Vein endothelial cell (primary cell): ENCODE results near the gene ZP2. TPM values are rescaled to one million over a fixed set of nuclear protein-coding genes. Genes with fewer than 3 reads are reported as not detected.

ENCODE experiments used
- total RNA-seq: library from RNA; depleted of rRNA; stranded (reverse); fragments of >200 nt; gene quantifications from 2 replicates; pipeline ENCODE4 v1.2.3, GENCODE V29; 2012

ZP2 gene
- not detected in 2 replicates for total RNA-seq

GRCh38 chr16:21211486-21211885 is at the start of gene ZP2:
Gene ZP2 (minus strand): TSS chr16:21211574. CDS start chr16:21211547, 27 bp downstream.

DNA sequence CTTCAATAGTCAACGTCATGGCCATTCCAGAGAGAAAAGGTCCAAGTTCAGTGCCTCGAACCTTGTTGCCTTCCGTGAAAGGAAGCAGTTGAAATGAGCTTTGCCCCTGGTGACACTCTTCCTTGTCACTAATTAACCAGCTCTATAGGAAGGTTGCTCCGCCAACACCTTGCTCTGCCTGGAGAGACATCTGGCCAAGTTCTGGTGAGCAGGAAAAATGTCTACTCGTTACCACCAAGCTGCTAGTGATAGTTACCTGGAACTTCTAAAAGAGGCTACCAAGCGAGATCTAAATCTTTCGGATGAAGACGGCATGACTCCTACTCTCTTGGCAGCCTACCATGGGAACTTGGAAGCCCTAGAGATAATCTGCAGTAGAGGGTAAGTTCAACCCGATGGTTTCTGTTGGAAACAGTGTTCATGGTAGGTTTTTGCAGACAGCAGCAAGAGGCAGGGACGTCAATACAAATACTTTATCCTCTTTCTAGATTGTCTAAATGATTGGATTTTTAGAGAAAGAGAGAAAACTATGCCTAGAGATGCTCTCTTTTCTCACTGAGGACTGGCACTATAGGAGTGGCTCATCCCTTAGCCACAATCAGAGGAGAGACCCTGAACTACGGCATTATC is 22.3 kb upstream of the ZP2 start, which contains the start of gene ANKS4B:
Gene ANKS4B, plus strand, starts transcription at position 179 of the 630 bp plus-strand sequence. Its CDS starts 39 bp downstream, at position 218.

GRCh38 chr16:21158208-21159110 is 52.9 kb downstream of the ZP2 start, which contains the start of gene LDAF1:
Gene LDAF1 (plus strand): TSS chr16:21158674. CDS start chr16:21161183, 2,509 bp downstream.

DNA sequence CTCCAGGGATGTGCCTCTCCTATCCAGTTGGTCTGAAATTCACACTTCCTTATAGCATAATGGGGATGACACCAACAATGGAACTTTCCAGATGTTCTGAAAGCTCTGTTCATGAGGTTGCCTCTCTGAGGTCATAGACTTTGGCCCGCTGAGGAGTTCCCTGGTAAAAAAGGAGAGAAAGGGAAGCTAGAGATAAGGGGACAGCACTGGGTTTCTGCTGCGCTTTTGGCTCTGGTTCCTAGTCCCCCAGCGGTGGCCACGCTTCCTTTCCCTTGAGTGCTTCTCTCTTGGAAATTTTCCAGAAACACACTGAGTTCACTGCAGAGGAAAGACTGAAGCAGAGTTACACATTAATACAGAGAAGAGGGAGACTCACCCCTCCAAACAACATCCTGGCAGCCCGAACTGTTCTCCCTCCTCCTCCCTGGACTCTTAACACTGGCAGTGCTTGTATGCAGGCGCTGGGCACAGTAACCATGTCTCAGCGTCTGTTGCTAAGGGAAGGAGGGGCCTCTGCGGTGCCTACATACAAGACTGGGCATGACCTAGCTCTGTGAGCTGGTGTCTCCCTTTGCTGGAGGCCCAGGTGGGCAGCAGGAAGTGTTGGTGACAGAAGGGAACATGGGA is 60.9 kb downstream of the ZP2 start, which contains the start of gene DNAH3:
Gene DNAH3, minus strand, starts transcription at position 472 of the 627 bp plus-strand sequence. CDS start 527 bp downstream, outside the sequence.

Other genes starting within 250 kb of the ZP2 start
- gene DNAH3, start 60.7 kb downstream of the ZP2 start, total RNA-seq = under 0.01 TPM in 1 of 2 replicates, not detected in the other
- 28.8 and 48.3 TPM in 2 replicates for gene LDAF1, start 52.9 kb downstream of the ZP2 start, total RNA-seq
- not detected in 2 replicates for gene ANKS4B, start 22.1 kb upstream of the ZP2 start, total RNA-seq
- gene CRYM, start 66.7 kb upstream of the ZP2 start, total RNA-seq = not detected in 2 replicates